Uterine smooth muscle cell (primary cell): ENCODE results near the gene RRP8. TPM values are rescaled to one million over a fixed set of nuclear protein-coding genes. Genes with fewer than 3 reads are reported as not detected.

Experiments used
- total RNA-seq: library from RNA; depleted of rRNA; stranded (reverse); fragments of >200 nt; gene quantifications from 2 replicates; pipeline ENCODE4 v1.2.3, GENCODE V29; 2014

The RRP8 gene
- 12.0 and 13.8 TPM in 2 replicates for total RNA-seq

GRCh38 chr11:6603287-6604080, at the start of gene RRP8, which contains the start of gene ILK:
Gene RRP8, minus strand, starts transcription at chr11:6603616. Its CDS starts 114 bp downstream, at chr11:6603502.
Gene ILK, plus strand, starts transcription at chr11:6603774. Its CDS starts 498 bp downstream, at chr11:6604272.

GRCh38 chr11:6619004-6619745, 15.8 kb upstream of the RRP8 start, which contains the start of gene TPP1:
Gene TPP1, minus strand, starts transcription at chr11:6619422. Its CDS starts 22 bp downstream, at chr11:6619400.

GRCh38 chr11:6612213-6613041, 9.0 kb upstream of the RRP8 start, which contains the start of gene TAF10:
Gene TAF10, minus strand, starts transcription at chr11:6612216. Its CDS starts 27 bp downstream, at chr11:6612189.

Other genes starting within 250 kb of the RRP8 start
- gene SMPD1, start 213.1 kb downstream of the RRP8 start, total RNA-seq, result 28.7 and 39.2 TPM in 2 replicates
- 45.4 and 50.5 TPM in 2 replicates for gene APBB1, start 184.5 kb downstream of the RRP8 start, total RNA-seq
- gene HPX, start 162.6 kb downstream of the RRP8 start, total RNA-seq, result 0.33 and 0.50 TPM in 2 replicates
- gene TRIM3, start 129.7 kb downstream of the RRP8 start, total RNA-seq, result 19.5 and 27.4 TPM in 2 replicates
- 56.0 and 66.1 TPM in 2 replicates for gene ARFIP2, start 122.3 kb downstream of the RRP8 start, total RNA-seq
- 44.7 and 51.0 TPM in 2 replicates for gene TIMM10B, start 122.1 kb downstream of the RRP8 start, total RNA-seq
- 9.0 and 12.2 TPM in 2 replicates for gene DNHD1, start 106.3 kb downstream of the RRP8 start, total RNA-seq
- 248 and 367 TPM in 2 replicates for gene ILK, start 158 bp upstream of the RRP8 start, total RNA-seq
- gene TAF10, start 8.6 kb upstream of the RRP8 start, total RNA-seq, result 25.3 and 45.6 TPM in 2 replicates
- 83.6 and 123 TPM in 2 replicates for gene TPP1, start 15.8 kb upstream of the RRP8 start, total RNA-seq
- 35.2 and 50.1 TPM in 2 replicates for gene DCHS1, start 52.2 kb upstream of the RRP8 start, total RNA-seq
- 112 and 118 TPM in 2 replicates for gene MRPL17, start 79.7 kb upstream of the RRP8 start, total RNA-seq
- 0.12 and 0.55 TPM in 2 replicates for gene OR2AG2, start 168.4 kb upstream of the RRP8 start, total RNA-seq
- not detected in 2 replicates for gene OR2AG1, start 179.4 kb upstream of the RRP8 start, total RNA-seq
- gene OR6A2, start 196.1 kb upstream of the RRP8 start, total RNA-seq, result 0.37 and 0.55 TPM in 2 replicates
- gene OR10A5, start 242.1 kb upstream of the RRP8 start, total RNA-seq, result not detected in 2 replicates